HCT116 (cell line): ENCODE data around the gene TLK1. TPM values are rescaled to one million over a fixed set of nuclear protein-coding genes. Genes with fewer than 3 reads are reported as not detected.

Experiments used
- ATAC-seq: fragments of 200-7000 bp; cut with Tn5 transposase; 2 replicates; pipeline ENCODE4 v1.9.1; 2020; ENCODE audit warnings: mild to moderate bottlenecking, moderate library complexity
- BruUV-seq: library from RNA; stranded (reverse); fragments of 400-500 nt; replicated peaks from 2 replicates; lab custom pipeline; 2021; lab: Mats Ljungman, UMichigan
- CTCF ChIA-PET: fragments of 300-600 bp; sonication (Branson Sonifier 250); formaldehyde crosslinking; loops from one replicate; lab custom pipeline; 2021; ENCODE audit warnings: antibody characterized with exemption; lab: Charles Lee
- POLR2A ChIA-PET: fragments of 300-600, 350-600 bp; sonication (Branson Sonifier 250); formaldehyde crosslinking; loops from one replicate; lab custom pipeline; 2021; ENCODE audit warnings: antibody characterized with exemption; lab: Charles Lee
- RAD21 ChIA-PET, 2 experiments: fragments of 300-600 bp; sonication (Branson Sonifier 250); formaldehyde crosslinking; loops; one replicate each; lab custom pipeline; 2023; ENCODE audit warnings: low total read pairs in 2 of 2; ENCODE audit not compliant: uncharacterized antibody in 2 of 2, unreplicated experiment in 2 of 2, low non-redundant PET in 1 of 2; lab: Charles Lee
- DNase-seq: peaks from one replicate; pipeline ENCODE4 v3.0.0-alpha.2; 2010; ENCODE audit warnings: low read depth, low spot score
- H2AFZ ChIP-seq: fragments of 200-600 bp; shearing (Covaris generic), sonication (generic); 2 replicates; pipeline ENCODE4 v1.6.1; 2017; ENCODE audit warnings: low read depth, mixed run types, mixed read lengths, antibody characterized with exemption, low read length; ENCODE audit not compliant: poor library complexity, severe bottlenecking
- H3K27ac ChIP-seq: 2 replicates; pipeline ENCODE4 v1.5.1; 2012; ENCODE audit warnings: low read depth, low read length
- H3K27me3 ChIP-seq: fragments of 200-600 bp; sonication (generic); 2 replicates; pipeline ENCODE4 v1.6.1; 2016; ENCODE audit warnings: mixed run types, low read length, mixed read lengths; ENCODE audit not compliant: insufficient read depth
- H3K36me3 ChIP-seq, 2 experiments: fragments of 200-500 bp in 1 of 2; fragments of 200-600 bp in 1 of 2; sonication (Bioruptor generic) in 1 of 2; sonication (generic) in 1 of 2; 2 replicates each; pipeline versions ENCODE4 v1.5.1 to v1.6.1; 2014 to 2016; ENCODE audit warnings: low read length in 2 of 2, inconsistent platforms in 1 of 2, mixed read lengths in 1 of 2, mixed run types in 1 of 2; ENCODE audit not compliant: insufficient read depth in 2 of 2, control insufficient read depth in 1 of 2
- H3K4me1 ChIP-seq, 2 experiments: fragments of 200-600 bp in 1 of 2; sonication (generic) in 1 of 2; 2 replicates each; pipeline versions ENCODE4 v1.5.1 to v1.6.1; 2012 to 2017; ENCODE audit warnings: low read length in 2 of 2, inconsistent platforms in 1 of 2, mild to moderate bottlenecking in 1 of 2, mixed read lengths in 1 of 2, mixed run types in 1 of 2, moderate library complexity in 1 of 2; ENCODE audit not compliant: insufficient read depth in 2 of 2, control insufficient read depth in 1 of 2
- H3K4me2 ChIP-seq: fragments of 200-600 bp; sonication (generic); 2 replicates; pipeline ENCODE4 v1.6.1; 2017; ENCODE audit warnings: mixed run types, low read length, mixed read lengths
- H3K4me3 ChIP-seq, 2 experiments: fragments of 200-600 bp in 1 of 2; sonication (generic) in 1 of 2; replicated peaks in 1 of 2; 2 replicates each; pipeline ENCODE4 v1.5.1; 2011 to 2016; ENCODE audit warnings: low read length in 2 of 2, control low read depth in 1 of 2, low read depth in 1 of 2, mild to moderate bottlenecking in 1 of 2, mixed read lengths in 1 of 2, mixed run types in 1 of 2
- H3K79me2 ChIP-seq: fragments of 200-600 bp; sonication (generic); 2 replicates; pipeline ENCODE4 v1.6.1; 2017; ENCODE audit warnings: mild to moderate bottlenecking, mixed run types, low read length, moderate library complexity, mixed read lengths; ENCODE audit not compliant: insufficient read depth
- H3K9ac ChIP-seq: fragments of 200-600 bp; sonication (generic); 2 replicates; pipeline ENCODE4 v1.6.1; 2016; ENCODE audit warnings: low read length, mixed read lengths
- H3K9me2 ChIP-seq: fragments of 200-600 bp; sonication (generic), shearing (Covaris generic); 2 replicates; pipeline ENCODE4 v1.6.1; 2017; ENCODE audit warnings: mixed run types, mild to moderate bottlenecking, moderate library complexity; ENCODE audit not compliant: insufficient read depth
- H3K9me3 ChIP-seq, 2 experiments: fragments of 200-500 bp in 1 of 2; fragments of 200-600 bp in 1 of 2; sonication (Bioruptor generic) in 1 of 2; sonication (generic) in 1 of 2; 2 replicates each; pipeline ENCODE4 v1.6.1; 2014 to 2017; ENCODE audit warnings: low read length in 2 of 2, mixed read lengths in 2 of 2, inconsistent platforms in 1 of 2, low read depth in 1 of 2, mild to moderate bottlenecking in 1 of 2, mixed run types in 1 of 2, moderate library complexity in 1 of 2; ENCODE audit not compliant: control insufficient read depth in 1 of 2, insufficient read depth in 1 of 2
- H4K20me1 ChIP-seq: fragments of 200-600 bp; sonication (generic), shearing (Covaris generic); 2 replicates; pipeline ENCODE4 v1.6.1; 2017; ENCODE audit warnings: mixed run types, mild to moderate bottlenecking, moderate library complexity; ENCODE audit not compliant: insufficient read depth
- CEBPB ChIP-seq: IDR thresholded peaks from 2 replicates; pipeline ENCODE4 v1.6.1; 2012; ENCODE audit warnings: low read depth
- CTCF ChIP-seq, 3 experiments: fragments of 200-600 bp in 1 of 3; sonication (generic) in 1 of 3; IDR thresholded peaks in 2 of 3; conservative IDR thresholded peaks in 1 of 3; 2 replicates each; pipeline ENCODE4 v1.5.1; 2012 to 2017; ENCODE audit warnings: low read depth in 2 of 3, low read length in 2 of 3, antibody characterized with exemption in 1 of 3, borderline replicate concordance in 1 of 3, control low read depth in 1 of 3, mild to moderate bottlenecking in 1 of 3, mixed read lengths in 1 of 3, mixed run types in 1 of 3, moderate library complexity in 1 of 3; ENCODE audit not compliant: insufficient read depth in 1 of 3
- ELF1 ChIP-seq: IDR thresholded peaks from 2 replicates; pipeline ENCODE4 v1.6.1; 2012; ENCODE audit warnings: low read depth, borderline replicate concordance
- EZH2phosphoT487 ChIP-seq: fragments of 200-600 bp; IDR thresholded peaks from 2 replicates; pipeline ENCODE4 v1.6.1; 2018; ENCODE audit warnings: antibody characterized with exemption, borderline replicate concordance
- FOSL1 ChIP-seq: IDR thresholded peaks from 2 replicates; pipeline ENCODE4 v1.6.1; 2012; ENCODE audit warnings: low read depth
- MAX ChIP-seq: IDR thresholded peaks from 2 replicates; pipeline ENCODE4 v1.6.1; 2012
- POLR2A ChIP-seq: IDR thresholded peaks from 2 replicates; pipeline ENCODE4 v1.7.0; 2011; ENCODE audit warnings: borderline replicate concordance; ENCODE audit not compliant: insufficient read depth, insufficient read length; ENCODE audit errors: extremely low read depth
- POLR2AphosphoS5 ChIP-seq: IDR thresholded peaks from 2 replicates; pipeline ENCODE4 v1.6.1; 2011; ENCODE audit warnings: mild to moderate bottlenecking, low read depth, low read length, moderate library complexity
- SIN3A ChIP-seq: IDR thresholded peaks from 2 replicates; pipeline ENCODE4 v1.6.1; 2012; ENCODE audit warnings: low read depth
- SP1 ChIP-seq: IDR thresholded peaks from 2 replicates; pipeline ENCODE4 v1.6.1; 2012; ENCODE audit warnings: low read depth
- SRF ChIP-seq: IDR thresholded peaks from 2 replicates; pipeline ENCODE4 v1.6.1; 2012; ENCODE audit warnings: low read depth
- YY1 ChIP-seq: IDR thresholded peaks from 2 replicates; pipeline ENCODE4 v1.6.1; 2011; ENCODE audit warnings: low read length, low read depth, moderate library complexity, mild to moderate bottlenecking; ENCODE audit not compliant: insufficient replicate concordance; ENCODE audit errors: extremely low read depth
- ZFX ChIP-seq: fragments of 450-650 bp; IDR thresholded peaks from 2 replicates; pipeline ENCODE4 v1.6.1; 2017
- ZNF274 ChIP-seq: fragments of 200-500 bp; sonication (Bioruptor generic); IDR thresholded peaks from 2 replicates; pipeline ENCODE4 v1.6.1; 2014; ENCODE audit warnings: mild to moderate bottlenecking, low read depth, low read length, inconsistent platforms
- intact Hi-C: fragments of 100-400 bp; cut with micrococcal nuclease; formaldehyde crosslinking; loops from 2 replicates; pipeline ENCODE4 v1.10.0; 2022
- total RNA-seq: library from RNA; stranded (reverse); gene quantifications from one replicate; pipeline ENCODE4 v1.2.1, GENCODE V29; 2021; ENCODE audit not compliant: unreplicated experiment
- TF ChIP-seq, protein P1 (sequence below): IDR thresholded peaks from 2 replicates; pipeline ENCODE4 v1.6.1; 2012; ENCODE audit warnings: low read depth
- TF ChIP-seq, protein P2 (sequence below): IDR thresholded peaks from 2 replicates; pipeline ENCODE4 v1.6.1; 2011; ENCODE audit warnings: mild to moderate bottlenecking, low read length, moderate library complexity; ENCODE audit not compliant: insufficient replicate concordance; ENCODE audit errors: extremely low read depth

TLK1 gene
- total RNA-seq, 1 experiment from 2014 or later: 57.7 TPM

DNA sequence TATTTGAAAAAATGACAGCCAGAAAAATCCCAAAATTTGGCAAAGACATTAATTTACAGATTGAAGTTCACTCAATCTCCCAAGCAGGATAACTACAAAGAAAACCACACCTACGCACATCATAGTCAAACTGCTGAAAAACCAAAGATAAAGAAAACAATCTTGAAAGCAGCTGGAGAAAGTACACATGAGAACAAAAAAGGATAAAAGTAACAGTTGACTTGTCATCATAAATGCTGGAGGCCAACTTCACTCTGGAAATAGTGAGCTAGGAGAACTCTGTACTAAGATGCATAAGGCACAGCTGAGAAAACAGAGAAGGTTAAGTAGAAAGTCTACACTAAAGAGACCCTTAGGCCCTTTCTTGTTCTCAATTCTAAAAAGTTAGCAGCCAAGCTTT is 73.1 kb downstream of the TLK1 start:
- Histone ChIP-seq H4K20me1 (peaks cover 24% of the 10 kb centered on the region; the same call in 1 of the 2 replicates), H3K4me2 (no peak overlapping the region), H3K36me3 (no peaks in the 10 kb centered on the region), H3K27me3 (no peaks in the 10 kb centered on the region), H3K4me1 (no peaks in the 10 kb centered on the region), H3K9me2 (no peaks in the 10 kb centered on the region), H3K9ac (no peak overlapping the region), H3K79me2 (peaks cover 72% of the 10 kb centered on the region), H3K27ac (no peak overlapping the region), H3K4me3 (no peak overlapping the region), H2AFZ (no peak overlapping the region), H3K9me3 (no peaks in the 10 kb centered on the region)
- BruUV-seq: no TSS peak
- POLR2A ChIA-PET: no interaction called here
- ATAC-seq (no peak), DNase-seq (no peak)
- TF ChIP-seq SP1: no peak
- no peak for TF ChIP-seq CTCF (IDR thresholded peaks at IDR 0.05 in 2 of 3, conservative IDR thresholded peaks at IDR 0.05 in 1 of 3; ENCODE audit: borderline replicate concordance in 1 of 3, insufficient read depth in 1 of 3, low read depth in 2 of 3, low read length in 2 of 3)
- no peak for TF ChIP-seq POLR2A
- TF ChIP-seq SIN3A: no peak
- TF ChIP-seq YY1: no peak
- no peak for TF ChIP-seq POLR2AphosphoS5
- TF ChIP-seq MAX: no peak
- no peak for TF ChIP-seq EZH2phosphoT487
- TF ChIP-seq, protein P1, sequence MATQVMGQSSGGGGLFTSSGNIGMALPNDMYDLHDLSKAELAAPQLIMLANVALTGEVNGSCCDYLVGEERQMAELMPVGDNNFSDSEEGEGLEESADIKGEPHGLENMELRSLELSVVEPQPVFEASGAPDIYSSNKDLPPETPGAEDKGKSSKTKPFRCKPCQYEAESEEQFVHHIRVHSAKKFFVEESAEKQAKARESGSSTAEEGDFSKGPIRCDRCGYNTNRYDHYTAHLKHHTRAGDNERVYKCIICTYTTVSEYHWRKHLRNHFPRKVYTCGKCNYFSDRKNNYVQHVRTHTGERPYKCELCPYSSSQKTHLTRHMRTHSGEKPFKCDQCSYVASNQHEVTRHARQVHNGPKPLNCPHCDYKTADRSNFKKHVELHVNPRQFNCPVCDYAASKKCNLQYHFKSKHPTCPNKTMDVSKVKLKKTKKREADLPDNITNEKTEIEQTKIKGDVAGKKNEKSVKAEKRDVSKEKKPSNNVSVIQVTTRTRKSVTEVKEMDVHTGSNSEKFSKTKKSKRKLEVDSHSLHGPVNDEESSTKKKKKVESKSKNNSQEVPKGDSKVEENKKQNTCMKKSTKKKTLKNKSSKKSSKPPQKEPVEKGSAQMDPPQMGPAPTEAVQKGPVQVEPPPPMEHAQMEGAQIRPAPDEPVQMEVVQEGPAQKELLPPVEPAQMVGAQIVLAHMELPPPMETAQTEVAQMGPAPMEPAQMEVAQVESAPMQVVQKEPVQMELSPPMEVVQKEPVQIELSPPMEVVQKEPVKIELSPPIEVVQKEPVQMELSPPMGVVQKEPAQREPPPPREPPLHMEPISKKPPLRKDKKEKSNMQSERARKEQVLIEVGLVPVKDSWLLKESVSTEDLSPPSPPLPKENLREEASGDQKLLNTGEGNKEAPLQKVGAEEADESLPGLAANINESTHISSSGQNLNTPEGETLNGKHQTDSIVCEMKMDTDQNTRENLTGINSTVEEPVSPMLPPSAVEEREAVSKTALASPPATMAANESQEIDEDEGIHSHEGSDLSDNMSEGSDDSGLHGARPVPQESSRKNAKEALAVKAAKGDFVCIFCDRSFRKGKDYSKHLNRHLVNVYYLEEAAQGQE: no peak
- TF ChIP-seq, protein P2, sequence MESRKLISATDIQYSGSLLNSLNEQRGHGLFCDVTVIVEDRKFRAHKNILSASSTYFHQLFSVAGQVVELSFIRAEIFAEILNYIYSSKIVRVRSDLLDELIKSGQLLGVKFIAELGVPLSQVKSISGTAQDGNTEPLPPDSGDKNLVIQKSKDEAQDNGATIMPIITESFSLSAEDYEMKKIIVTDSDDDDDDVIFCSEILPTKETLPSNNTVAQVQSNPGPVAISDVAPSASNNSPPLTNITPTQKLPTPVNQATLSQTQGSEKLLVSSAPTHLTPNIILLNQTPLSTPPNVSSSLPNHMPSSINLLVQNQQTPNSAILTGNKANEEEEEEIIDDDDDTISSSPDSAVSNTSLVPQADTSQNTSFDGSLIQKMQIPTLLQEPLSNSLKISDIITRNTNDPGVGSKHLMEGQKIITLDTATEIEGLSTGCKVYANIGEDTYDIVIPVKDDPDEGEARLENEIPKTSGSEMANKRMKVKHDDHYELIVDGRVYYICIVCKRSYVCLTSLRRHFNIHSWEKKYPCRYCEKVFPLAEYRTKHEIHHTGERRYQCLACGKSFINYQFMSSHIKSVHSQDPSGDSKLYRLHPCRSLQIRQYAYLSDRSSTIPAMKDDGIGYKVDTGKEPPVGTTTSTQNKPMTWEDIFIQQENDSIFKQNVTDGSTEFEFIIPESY: no peak
- no peak for TF ChIP-seq ZFX
- no peak for TF ChIP-seq ZNF274
- no peak for TF ChIP-seq SRF
- TF ChIP-seq FOSL1: no peak
- no peak for TF ChIP-seq CEBPB
- TF ChIP-seq ELF1: no peak
- RAD21 ChIA-PET: no interaction called here
- intact Hi-C loops: no loop called here
- CTCF ChIA-PET: interaction anchor here (0.8 to 2.1 kb wide), 10 partner anchors 9 to 329 kb away, joined by 3 to 10 read pairs (median 6); no protein-coding TSS in a partner anchor
